GM18517 (cell line): ENCODE results near the gene MTHFD1.

ENCODE experiments used
- ATAC-seq: cut with Tn5 transposase; IDR thresholded peaks from one replicate; pipeline ENCODE4 v1.9.1; 2021; ENCODE audit warnings: mild to moderate bottlenecking, moderate library complexity; ENCODE audit not compliant: unreplicated experiment

MTHFD1 gene

GRCh38 chr14:64444984-64445845, 57.1 kb downstream of the MTHFD1 start:
- ATAC-seq, result peak; percentile 95

DNA sequence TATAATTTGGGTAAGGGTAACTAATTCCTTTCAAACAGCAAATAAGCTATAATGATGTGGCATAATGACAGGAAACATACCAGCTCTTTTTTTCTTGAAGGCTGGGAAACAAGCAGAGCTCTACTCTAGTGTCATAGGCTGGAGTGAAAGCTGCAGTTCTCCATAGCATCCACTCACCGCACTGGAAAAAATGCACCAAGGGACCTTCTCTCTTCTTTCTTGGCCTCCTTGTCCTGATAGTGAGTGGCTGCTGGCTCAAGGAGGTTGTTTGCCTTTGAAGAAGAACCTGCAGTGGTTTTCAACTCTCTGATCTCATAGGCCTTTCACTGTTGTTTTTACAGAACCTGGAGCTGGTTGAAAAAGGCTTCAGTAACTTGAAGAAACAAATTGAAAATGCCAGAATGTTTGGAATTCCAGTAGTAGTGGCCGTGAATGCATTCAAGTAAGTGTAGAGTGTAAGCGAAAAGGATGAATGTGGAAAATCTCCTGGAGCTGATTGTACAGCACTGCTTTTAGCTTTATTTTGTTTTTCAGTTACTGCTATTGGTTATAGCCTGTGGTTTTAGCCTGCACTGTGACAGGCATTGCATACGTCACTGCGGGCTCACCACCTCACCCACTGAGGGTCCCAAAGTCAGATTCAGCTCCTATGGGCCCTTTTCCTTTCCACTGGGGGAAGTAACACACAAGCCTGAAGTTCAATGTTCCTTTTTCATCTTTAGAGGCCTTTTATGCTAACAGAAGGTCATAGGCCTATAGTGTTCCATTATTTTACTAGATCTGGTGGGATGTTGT, 59.9 kb downstream of the MTHFD1 start:
- no peak for ATAC-seq

GRCh38 chr14:64450255-64450654, 62.1 kb downstream of the MTHFD1 start:
- no peak for ATAC-seq

GRCh38 chr14:64454671-64455070, 66.5 kb downstream of the MTHFD1 start:
- ATAC-seq, result no peak

GRCh38 chr14:64459405-64460136, 71.4 kb downstream of the MTHFD1 start:
- no peak for ATAC-seq

- no peak for ATAC-seq
Measured at GRCh38 chr14:64461221-64461620, 73.1 kb downstream of the MTHFD1 start.

GRCh38 chr14:64463195-64463594, 75.0 kb downstream of the MTHFD1 start:
- no peak for ATAC-seq

DNA sequence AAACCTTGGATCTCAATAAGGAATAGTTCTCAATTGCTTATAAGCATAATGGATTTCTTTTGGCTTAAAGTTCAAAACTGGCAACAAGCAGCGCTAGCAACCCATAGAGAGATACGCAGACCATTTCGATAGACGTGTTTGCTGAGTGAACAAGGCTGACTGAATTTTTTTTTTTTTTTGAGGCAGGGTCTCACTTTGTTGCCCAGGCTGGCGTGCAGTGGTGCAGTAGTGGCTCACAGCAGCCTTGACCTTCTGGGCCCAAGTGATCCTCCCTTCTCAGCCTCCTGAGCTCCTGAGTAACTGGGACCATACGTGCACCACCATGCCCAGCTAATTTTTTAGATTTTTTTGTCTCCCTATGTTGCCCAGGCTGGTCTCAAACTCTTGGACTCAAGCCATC, 75.7 kb downstream of the MTHFD1 start:
- no peak for ATAC-seq

- ATAC-seq, result no peak
Measured at GRCh38 chr14:64464651-64465050, 76.5 kb downstream of the MTHFD1 start.

DNA sequence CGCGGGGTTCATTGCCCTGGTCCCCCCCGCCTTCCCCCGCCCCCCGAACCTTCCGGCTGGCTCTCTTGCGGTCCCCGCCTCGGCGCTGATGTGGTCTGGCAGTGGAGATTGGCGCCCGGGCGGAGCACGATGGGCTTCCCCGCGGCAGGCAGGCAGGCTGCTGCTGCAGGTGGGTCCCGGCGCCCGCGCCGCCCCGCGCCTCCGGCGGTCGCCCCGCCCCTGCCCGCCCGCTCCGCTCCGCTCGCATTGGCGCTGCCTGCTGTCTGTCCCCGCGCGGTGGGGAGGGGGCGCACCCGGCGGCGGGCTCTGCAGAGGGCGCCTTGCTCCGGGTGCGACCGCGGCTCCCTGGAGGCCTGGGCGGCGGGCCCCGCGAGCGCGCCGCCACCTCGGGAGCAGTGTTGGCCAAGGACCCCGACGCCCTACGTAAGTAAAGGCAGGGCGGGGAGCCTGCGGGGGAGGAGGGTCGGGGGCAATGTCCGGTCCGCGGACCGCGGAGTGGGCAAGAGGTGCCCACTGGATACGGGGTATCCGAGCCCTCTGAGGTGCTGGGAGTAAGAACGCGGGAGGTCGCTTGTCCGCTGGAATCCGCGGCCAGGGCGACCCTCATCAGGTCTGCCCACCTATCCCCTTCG, 77.2 kb downstream of the MTHFD1 start, which contains the start of gene AKAP5:
Gene AKAP5, plus strand, starts transcription at position 309 of the 632 bp plus-strand sequence. CDS start 2,896 bp downstream, outside the sequence.
- peak; percentile 63 for ATAC-seq

DNA sequence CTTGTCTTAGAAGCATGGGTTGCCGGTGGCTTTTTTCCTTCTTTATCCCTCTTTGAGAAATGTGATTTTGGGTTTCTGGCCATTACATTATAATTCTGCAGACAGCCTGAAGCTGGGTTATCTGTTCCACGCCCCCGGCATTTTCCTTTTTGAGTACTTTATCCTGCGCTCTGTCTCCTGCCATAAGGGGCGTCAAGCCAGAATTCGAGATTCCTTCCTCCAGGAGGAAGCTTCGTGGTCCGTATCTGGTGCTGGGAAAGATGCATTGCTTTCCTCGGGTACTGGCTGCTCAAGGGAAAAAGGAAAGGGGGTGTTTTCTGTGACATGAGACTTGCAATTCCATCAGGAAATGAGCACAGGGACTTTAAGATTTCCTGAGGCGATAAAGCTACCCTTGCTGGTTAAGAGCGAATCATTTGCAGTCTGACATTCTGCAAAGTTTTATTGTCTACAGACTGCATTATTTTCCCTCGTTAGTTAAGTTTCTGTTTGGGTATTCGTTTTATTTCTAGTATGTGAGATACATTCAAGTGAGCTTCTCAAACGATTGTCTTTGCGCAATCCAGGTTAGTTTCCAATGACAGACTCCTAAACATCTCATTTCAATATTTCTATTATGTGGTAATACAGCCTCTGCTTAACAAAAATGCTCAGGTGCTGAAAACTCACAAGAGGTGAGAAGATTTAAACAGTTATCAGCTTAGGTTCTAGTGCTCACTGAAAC, 77.8 kb downstream of the MTHFD1 start:
- no peak for ATAC-seq

- no peak for ATAC-seq
Measured at GRCh38 chr14:64467101-64467500, 78.9 kb downstream of the MTHFD1 start.

- ATAC-seq, result no peak
Measured at GRCh38 chr14:64467566-64467965, 79.4 kb downstream of the MTHFD1 start.

DNA sequence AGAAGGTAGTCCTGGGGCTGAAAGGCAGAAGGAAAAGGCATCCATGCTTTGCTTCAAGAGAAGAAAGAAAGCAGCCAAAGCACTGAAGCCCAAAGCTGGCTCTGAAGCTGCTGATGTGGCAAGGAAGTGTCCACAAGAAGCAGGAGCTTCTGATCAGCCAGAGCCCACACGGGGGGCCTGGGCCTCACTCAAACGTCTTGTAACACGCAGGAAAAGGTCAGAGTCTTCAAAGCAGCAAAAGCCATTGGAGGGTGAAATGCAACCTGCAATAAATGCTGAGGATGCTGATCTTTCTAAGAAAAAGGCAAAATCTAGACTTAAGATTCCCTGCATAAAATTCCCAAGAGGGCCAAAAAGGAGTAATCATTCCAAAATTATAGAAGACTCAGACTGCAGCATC, 80.3 kb downstream of the MTHFD1 start:
- ATAC-seq, result no peak

GRCh38 chr14:64474041-64474440, 85.9 kb downstream of the MTHFD1 start:
- no peak for ATAC-seq

DNA sequence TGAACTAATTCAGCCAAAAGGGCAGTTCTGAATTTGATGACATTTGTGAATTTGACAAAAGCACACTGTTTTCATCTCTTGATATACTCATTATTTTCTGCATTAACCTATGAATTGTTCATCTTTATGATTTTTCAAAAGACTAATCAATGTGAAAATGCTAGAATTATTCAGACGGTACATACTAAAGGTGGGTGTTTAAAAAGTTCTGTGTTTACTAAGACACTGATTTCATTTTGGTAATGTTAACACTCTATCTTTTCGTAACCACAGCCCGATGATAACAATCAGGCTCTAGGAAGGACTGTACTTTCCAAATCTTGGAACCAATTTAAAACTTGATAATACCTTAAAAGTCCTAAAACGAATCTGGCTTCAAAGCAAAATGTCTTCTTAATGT, 86.5 kb downstream of the MTHFD1 start:
- no peak for ATAC-seq

GRCh38 chr14:64475585-64476273, 87.6 kb downstream of the MTHFD1 start:
- no peak for ATAC-seq

DNA sequence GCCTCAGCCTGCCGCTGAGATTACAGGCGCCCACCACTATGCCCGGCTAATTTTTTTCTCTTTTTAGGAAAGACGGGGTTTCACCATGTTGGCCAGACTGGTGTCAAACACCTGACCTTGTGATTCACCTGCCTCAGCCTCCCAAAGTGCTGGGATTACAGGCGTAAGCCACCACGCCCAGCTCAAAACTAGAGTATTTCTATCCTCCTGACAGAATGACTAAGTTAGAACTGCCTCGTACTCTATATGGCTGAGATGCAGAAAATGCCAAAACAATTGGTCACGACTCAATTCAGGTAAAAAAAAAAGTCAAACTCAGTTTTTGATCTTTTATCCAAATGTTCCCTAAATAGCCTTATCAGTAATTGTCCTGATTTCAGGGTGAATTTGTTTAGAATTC, 88.3 kb downstream of the MTHFD1 start:
- no peak for ATAC-seq

GRCh38 chr14:64478634-64479250, 90.6 kb downstream of the MTHFD1 start:
- no peak for ATAC-seq
